NT2/D1 (cell line): ENCODE results near the gene KDM4B.

Experiments
- DNase-seq: peaks from one replicate; pipeline ENCODE4 v3.0.0-alpha.2; 2011; ENCODE audit warnings: low read depth, low spot score
- H3K27me3 ChIP-seq: 2 replicates; pipeline ENCODE4 v1.6.0; 2011; ENCODE audit warnings: mild to moderate bottlenecking; ENCODE audit not compliant: insufficient read length, insufficient read depth
- H3K36me3 ChIP-seq: 2 replicates; pipeline ENCODE4 v1.6.1; 2011; ENCODE audit warnings: mild to moderate bottlenecking, low read length, mixed read lengths; ENCODE audit not compliant: insufficient read depth, insufficient read length
- H3K4me1 ChIP-seq: 2 replicates; pipeline ENCODE4 v1.5.1; 2011; ENCODE audit not compliant: insufficient read depth, insufficient read length
- H3K4me3 ChIP-seq: 2 replicates; pipeline ENCODE4 v1.5.1; 2011; ENCODE audit warnings: low read depth; ENCODE audit not compliant: insufficient read length
- H3K9ac ChIP-seq: 2 replicates; pipeline ENCODE4 v1.6.0; 2011; ENCODE audit warnings: low read depth; ENCODE audit not compliant: insufficient read length
- H3K9me3 ChIP-seq: 2 replicates; pipeline ENCODE4 v1.5.1; 2011; ENCODE audit warnings: mild to moderate bottlenecking, low read length; ENCODE audit not compliant: insufficient read depth
- SUZ12 ChIP-seq: IDR thresholded peaks from 2 replicates; pipeline ENCODE4 v1.6.1; 2011; ENCODE audit not compliant: insufficient read length, insufficient read depth; ENCODE audit errors: extremely low read depth
- YY1 ChIP-seq: IDR thresholded peaks from 2 replicates; pipeline ENCODE4 v1.6.1; 2011; ENCODE audit not compliant: insufficient read length, insufficient read depth
- ZNF274 ChIP-seq: IDR thresholded peaks from 2 replicates; pipeline ENCODE4 v1.6.1; 2011; ENCODE audit warnings: mild to moderate bottlenecking, low read depth, low read length

KDM4B gene

DNA sequence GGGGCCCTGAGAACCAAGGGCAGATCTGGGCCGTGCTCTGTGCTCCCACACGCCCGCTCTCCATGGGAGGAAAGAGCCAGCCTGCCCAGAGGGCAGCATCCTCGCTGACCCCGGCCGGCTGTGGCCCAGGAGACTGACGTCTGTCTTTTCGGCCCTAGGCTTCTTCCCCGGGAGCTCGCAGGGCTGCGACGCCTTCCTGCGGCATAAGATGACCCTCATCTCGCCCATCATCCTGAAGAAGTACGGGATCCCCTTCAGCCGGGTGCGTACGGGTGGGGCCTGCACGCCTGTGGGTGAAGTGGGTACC, 108.2 kb downstream of the KDM4B start:
- Histone ChIP-seq H3K36me3 (peaks cover 83% of the 10 kb centered on the region), H3K9me3 (no peaks in the 10 kb centered on the region), H3K4me3 (no peak overlapping the region), H3K27me3 (no peaks in the 10 kb centered on the region), H3K9ac (no peak overlapping the region), H3K4me1 (peaks cover 33% of the 10 kb centered on the region)
- no peak for DNase-seq
- TF ChIP-seq YY1 (no peak), ZNF274 (no peak), SUZ12 (no peak)

DNA sequence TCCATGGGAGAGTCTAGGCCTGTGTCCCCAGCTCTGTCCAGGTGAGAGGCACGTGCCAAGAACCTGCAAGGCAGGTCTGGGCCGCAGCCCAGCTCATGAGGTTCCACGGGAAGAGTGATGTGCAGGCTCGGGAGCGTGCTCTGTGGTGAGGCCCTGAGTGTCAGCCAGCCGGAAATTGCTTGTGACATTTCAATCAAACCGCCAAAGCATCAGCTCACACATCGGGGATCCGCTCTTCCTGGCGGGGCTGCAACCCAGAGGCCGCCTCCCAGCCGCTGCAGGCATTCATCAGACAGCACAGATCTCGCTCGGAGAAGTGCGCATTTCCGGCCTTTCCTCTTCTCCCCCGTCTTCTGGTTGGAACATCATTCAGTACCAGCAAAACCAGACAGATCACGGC, 109.3 kb downstream of the KDM4B start:
- Histone ChIP-seq H3K9me3 (no peaks in the 10 kb centered on the region), H3K4me1 (peaks cover 31% of the 10 kb centered on the region), H3K27me3 (no peaks in the 10 kb centered on the region), H3K4me3 (no peak overlapping the region), H3K36me3 (peaks cover 87% of the 10 kb centered on the region), H3K9ac (no peak overlapping the region)
- no peak for DNase-seq
- TF ChIP-seq YY1, result no peak

DNA sequence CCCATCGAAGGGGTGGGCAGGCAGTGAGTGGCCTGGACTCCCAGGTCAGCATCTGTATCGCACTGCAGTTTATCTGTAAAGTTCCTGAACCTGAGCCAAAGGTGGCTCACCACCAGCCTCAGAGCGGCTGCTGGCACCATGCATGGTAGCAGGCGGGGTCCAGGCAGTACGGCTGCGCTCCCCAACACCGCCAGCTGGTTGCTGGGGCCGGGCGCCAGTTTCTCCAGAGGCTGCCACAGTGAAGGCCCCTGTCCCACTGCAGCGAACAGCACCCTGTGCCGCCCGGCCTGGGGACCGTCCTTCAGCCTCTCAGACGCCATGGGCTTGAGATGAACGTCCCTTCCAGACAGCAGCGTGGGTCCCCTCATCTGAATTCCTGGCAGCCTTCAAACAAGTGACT, 109.8 kb downstream of the KDM4B start:
- no peak for TF ChIP-seq ZNF274
- TF ChIP-seq SUZ12, result no peak
- TF ChIP-seq YY1, result no peak
- Histone ChIP-seq H3K4me3 (no peak overlapping the region), H3K36me3 (peaks cover 90% of the 10 kb centered on the region), H3K27me3 (no peaks in the 10 kb centered on the region), H3K9me3 (no peaks in the 10 kb centered on the region), H3K9ac (no peak overlapping the region), H3K4me1 (peaks cover 29% of the 10 kb centered on the region)
- no peak for DNase-seq

DNA sequence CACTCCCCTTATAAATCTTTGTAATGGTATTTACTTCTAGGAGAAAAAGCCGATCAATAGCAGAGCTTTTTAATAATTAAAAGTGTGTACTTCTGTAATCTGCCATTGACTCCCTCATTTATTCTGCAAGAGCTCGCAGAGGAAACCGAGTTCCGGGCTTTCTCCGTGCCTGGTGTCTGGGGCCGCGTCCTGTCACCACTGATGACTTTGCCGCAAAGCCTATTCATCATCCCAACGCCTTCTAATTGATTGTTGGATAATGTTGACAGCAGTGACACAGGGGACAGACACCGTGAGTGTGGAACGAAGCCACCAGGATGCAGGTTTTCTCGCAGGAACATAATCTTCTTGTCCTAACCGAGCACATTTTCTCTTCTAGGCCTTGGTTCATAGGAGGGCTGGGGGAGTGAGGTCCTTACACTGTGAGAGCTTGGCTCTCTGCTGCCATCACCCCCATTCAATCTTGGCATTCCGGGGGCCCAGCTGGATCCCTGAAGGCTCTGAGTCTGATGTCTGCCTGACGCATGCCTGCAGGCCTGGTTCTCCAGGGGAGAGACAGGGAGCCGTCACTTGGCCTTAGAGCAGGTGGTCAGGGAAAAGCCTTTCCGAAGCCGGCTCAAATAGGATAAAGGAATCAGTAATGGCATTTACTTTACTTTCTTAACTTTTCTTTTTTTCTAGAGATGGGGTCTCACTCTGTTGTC, 110.3 kb downstream of the KDM4B start:
- TF ChIP-seq SUZ12 (no peak), ZNF274 (no peak), YY1 (no peak)
- H3K9me3 ChIP-seq, result no peaks in the 10 kb centered on the region
- no peak for DNase-seq
- H3K4me3 ChIP-seq, result no peak overlapping the region
- peak overlapping the region; percentile 16 for H3K9ac ChIP-seq
- no peaks in the 10 kb centered on the region for H3K27me3 ChIP-seq
- peaks cover 89% of the 10 kb centered on the region for H3K36me3 ChIP-seq
- H3K4me1 ChIP-seq, result peaks cover 24% of the 10 kb centered on the region

DNA sequence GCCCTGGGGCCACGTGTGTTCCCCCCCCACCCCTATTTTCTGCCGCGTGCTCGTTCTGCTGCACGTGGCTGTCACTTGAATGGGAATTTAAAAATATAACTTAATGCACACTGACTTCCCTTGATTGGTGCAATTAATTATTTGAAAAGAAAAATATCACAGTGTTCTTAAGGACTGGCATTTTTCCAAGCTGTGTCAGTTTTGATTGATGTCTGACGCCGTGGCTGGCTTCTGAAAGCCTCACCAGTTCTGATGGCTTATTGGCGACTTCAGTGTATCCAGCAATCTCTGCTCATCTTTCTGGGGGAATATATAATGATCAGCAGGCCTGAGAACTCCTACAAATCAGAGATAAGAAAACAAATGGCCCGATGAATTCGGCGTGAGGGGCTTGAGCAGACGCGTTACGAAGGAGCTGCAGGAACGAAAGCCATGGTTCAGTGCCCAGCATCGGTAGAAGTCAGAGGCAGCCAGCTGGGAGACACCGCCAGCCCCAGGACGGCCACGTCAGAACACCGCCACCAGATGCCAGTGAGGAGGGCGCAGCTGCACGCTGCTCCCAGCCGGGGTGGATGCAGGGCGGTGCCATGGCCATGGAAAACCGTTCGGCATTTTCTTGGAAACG, 111.2 kb downstream of the KDM4B start:
- Histone ChIP-seq H3K4me1 (peaks cover 15% of the 10 kb centered on the region), H3K9ac (no peak overlapping the region), H3K4me3 (no peak overlapping the region), H3K27me3 (no peaks in the 10 kb centered on the region), H3K9me3 (no peaks in the 10 kb centered on the region), H3K36me3 (peaks cover 84% of the 10 kb centered on the region)
- no peak for DNase-seq
- TF ChIP-seq SUZ12, result no peak

DNA sequence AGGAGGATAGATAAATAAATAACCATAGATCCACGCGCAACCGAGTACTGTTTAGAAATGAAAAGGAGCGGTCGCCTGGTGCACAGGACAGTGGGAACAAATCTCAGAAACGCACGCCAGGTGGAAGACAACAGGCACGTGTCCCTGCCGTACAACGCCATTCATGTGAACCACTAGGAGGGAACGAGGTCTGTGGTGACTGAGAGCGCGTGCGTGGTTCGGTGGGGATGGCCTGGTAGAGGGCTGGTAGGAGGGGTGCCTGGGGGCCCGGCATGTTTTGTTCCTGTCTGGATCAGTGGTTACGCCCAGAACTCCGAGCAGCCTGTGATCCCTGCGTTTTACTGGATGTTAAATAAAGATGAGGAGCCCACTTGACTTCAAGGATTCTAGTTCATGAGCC, 111.9 kb downstream of the KDM4B start:
- Histone ChIP-seq H3K9me3 (no peaks in the 10 kb centered on the region), H3K4me3 (no peak overlapping the region), H3K9ac (no peak overlapping the region), H3K27me3 (no peaks in the 10 kb centered on the region), H3K4me1 (peaks cover 19% of the 10 kb centered on the region), H3K36me3 (peaks cover 82% of the 10 kb centered on the region)
- TF ChIP-seq ZNF274 (no peak), SUZ12 (no peak), YY1 (no peak)
- no peak for DNase-seq

DNA sequence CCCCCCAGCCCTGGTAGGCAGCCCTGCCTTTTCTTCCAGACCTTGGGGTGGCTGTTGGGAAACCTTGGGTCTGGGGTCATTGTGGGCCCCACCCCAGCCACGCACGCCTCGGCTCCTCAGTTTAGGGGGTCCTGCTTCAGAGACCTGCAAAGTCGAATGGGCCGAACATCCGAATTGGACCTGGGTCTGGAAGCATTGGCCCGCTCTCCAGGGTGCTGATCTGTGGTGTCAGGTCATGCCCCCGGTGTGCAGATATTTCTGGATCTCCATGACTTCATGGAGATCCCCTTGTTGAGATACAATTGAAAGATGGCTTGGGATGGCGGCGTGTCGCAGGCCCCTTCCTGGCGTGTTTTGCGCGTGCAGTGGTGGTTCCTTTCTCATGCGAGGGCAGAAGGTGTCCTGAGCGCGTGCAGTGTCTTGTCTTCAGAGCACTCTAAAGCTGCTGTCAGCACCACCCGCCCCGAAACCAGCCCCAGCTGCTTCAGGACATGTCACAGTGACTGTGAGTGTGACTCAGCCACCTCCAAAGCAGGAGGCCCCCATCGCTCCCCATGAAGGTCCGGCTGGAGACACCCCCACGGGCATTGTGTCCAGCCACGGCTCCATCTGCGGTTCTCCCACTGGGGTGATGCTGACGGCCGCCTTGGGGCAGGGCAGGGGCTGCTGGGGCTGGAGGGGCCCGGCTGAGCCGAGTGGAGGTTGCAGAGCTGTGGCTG, 112.7 kb downstream of the KDM4B start:
- Histone ChIP-seq H3K36me3 (peaks cover 85% of the 10 kb centered on the region), H3K27me3 (no peaks in the 10 kb centered on the region), H3K4me3 (no peak overlapping the region), H3K4me1 (peaks cover 19% of the 10 kb centered on the region), H3K9ac (no peak overlapping the region), H3K9me3 (no peaks in the 10 kb centered on the region)
- TF ChIP-seq ZNF274, result no peak
- no peak for TF ChIP-seq SUZ12
- no peak for TF ChIP-seq YY1
- DNase-seq, result no peak

DNA sequence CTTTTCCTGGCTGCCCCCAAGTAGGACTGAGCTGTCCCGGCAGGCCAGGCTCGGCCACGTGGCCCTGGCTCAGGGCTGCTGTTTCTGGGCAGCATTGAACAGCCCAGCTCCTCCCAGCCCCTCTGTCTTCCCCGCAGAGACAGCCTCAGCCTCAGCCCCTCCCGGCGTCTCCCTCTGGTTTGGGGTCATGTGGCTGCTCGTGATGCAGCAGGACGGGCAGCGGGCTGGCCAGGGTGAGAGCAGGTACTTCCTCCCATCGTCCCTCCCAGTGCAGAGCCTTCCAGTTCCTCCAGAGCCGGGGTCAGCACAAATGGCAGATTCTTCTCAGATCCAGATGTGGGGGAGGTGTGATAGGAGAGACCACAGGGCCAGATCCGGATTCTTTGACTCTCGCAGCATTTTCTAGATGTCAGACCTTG, 114.6 kb downstream of the KDM4B start:
- H3K4me1 ChIP-seq, result peaks cover 23% of the 10 kb centered on the region
- H3K9me3 ChIP-seq, result no peaks in the 10 kb centered on the region
- DNase-seq, result no peak
- no peaks in the 10 kb centered on the region for H3K27me3 ChIP-seq
- no peak overlapping the region for H3K4me3 ChIP-seq
- peak overlapping the region; percentile 16 for H3K9ac ChIP-seq
- H3K36me3 ChIP-seq, result peaks cover 83% of the 10 kb centered on the region
- TF ChIP-seq YY1 (no peak), ZNF274 (no peak), SUZ12 (no peak)
